Right lobe of liver (tissue), 6 donors: ENCODE data around the gene CD244. TPM values are rescaled to one million over a fixed set of nuclear protein-coding genes. Genes with fewer than 3 reads are reported as not detected.

Source experiments
- ATAC-seq, 4 donors: fragments of 200-7000 bp; cut with Tn5 transposase; one replicate each; pipeline ENCODE4 v1.9.1; 2020; ENCODE audit warnings: mild to moderate bottlenecking in 4 of 4, moderate library complexity in 4 of 4
- DNase-seq, 3 donors: peaks; one replicate each; pipeline ENCODE4 v3.0.0-alpha.2; 2020
- H3K27ac ChIP-seq, 3 donors: fragments of 200-600 bp; one replicate each; pipeline ENCODE4 v1.8.0; 2022
- H3K27me3 ChIP-seq, 2 donors: fragments of 200-600 bp; one replicate each; pipeline ENCODE4 v1.8.0; 2022
- H3K36me3 ChIP-seq, 4 donors: fragments of 200-600 bp; sonication (generic) in 1 of 4; one replicate each; pipeline versions ENCODE4 v1.5.1 to v1.8.0; 2017 to 2022; ENCODE audit warnings: control low read depth in 1 of 4
- H3K4me1 ChIP-seq, 4 donors: fragments of 200-600 bp; sonication (generic) in 1 of 4; one replicate each; pipeline versions ENCODE4 v1.5.1 to v1.8.0; 2017 to 2022; ENCODE audit warnings: control low read depth in 1 of 4
- H3K4me3 ChIP-seq, 3 donors: fragments of 200-600 bp; one replicate each; pipeline ENCODE4 v1.8.0; 2022
- H3K9me3 ChIP-seq, 4 donors: fragments of 200-600 bp; sonication (generic) in 1 of 4; one replicate each; pipeline versions ENCODE4 v1.5.1 to v1.8.0; 2017 to 2022; ENCODE audit warnings: control low read depth in 1 of 4
- CTCF ChIP-seq, 4 donors: fragments of 200-600 bp in 3 of 4; fragments of 450-650 bp in 1 of 4; IDR thresholded peaks; one replicate each; pipeline versions ENCODE4 v1.5.1 to v1.8.0; 2016 to 2022; ENCODE audit warnings: antibody characterized with exemption in 4 of 4, mild to moderate bottlenecking in 2 of 4
- POLR2A ChIP-seq: fragments of 450-650 bp; IDR thresholded peaks from one replicate; pipeline ENCODE4 v1.6.1; 2017; ENCODE audit warnings: antibody characterized with exemption, mild to moderate bottlenecking
- WGBS: methylation state at CpG from one replicate; pipeline ENCODE4 v1.1.6; 2018; ENCODE audit warnings: low coverage, low lambda C conversion rate; ENCODE audit not compliant: insufficient coverage; ENCODE audit errors: missing lambda C conversion rate; 5-methylcytosine and 5-hydroxymethylcytosine counted together
- intact Hi-C, 2 donors: fragments of 100-400 bp; cut with DNase I; formaldehyde crosslinking; loops; one replicate each; pipeline versions ENCODE4 v1.11.2 to v1.14.1; 2022
- total RNA-seq, 6 experiments: library from RNA; depleted of rRNA in 2 of 6; stranded (reverse); fragments of >200 nt in 2 of 6; fragmentation: NEBNext Ultra II Directional in 3 of 6; extraction: Animal tissue kit (Norgen Biotek cat#: 25700) in 3 of 6; gene quantifications; one replicate each; pipeline versions ENCODE4 v1.1.0 to v1.2.4, GENCODE V29; 2016 to 2023
- donor health status: DM: no; HTN: yes; CAD: no.
- donor health status: DM: no; HTN: no; CAD: no.
- donor health status: DM: no; HTN: no; CAD: no.
- donor health status: DM: no; HTN: yes; CAD: no.
- donor health status: DM: no; HTN: yes; CAD: no.

Gene CD244
- total RNA-seq, 6 experiments from 2014 or later, result 0.88 to 2.0 (median 1.2) TPM

DNA sequence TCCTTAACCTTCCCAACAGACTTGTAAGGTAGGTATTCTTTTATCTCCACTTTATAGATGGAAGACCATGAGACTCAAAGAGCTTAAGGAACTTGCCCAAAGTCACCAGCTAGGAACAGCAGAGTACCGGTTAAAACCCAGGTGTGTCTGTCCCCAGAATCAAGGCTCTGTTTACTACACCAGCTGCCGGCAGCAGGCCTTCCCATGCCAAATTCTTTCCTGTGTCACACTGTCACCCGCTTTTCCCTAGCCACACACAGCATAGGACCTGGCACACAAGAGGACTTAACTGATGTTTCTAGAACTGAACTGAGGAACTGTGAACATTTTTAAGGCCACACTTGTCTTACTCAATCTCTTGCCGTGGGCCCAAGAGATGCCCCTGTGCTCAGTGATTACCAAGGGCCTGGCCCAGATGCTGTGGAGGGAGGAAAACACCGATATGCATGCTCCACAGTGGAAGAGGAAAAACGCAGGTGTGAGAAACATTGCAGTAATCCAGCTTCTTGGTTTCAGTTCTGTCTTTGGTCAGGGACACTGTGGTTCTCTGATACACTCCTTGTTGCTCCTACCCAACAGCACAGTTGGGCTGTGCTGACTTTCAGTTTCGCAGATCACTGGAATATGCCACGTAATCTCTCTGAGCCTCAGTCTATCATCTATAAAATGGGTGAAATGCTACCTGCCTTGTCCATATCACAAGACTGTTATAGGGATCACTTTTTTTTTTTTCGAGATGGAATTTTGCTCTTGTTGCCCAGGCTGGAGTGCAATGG, 80.6 kb downstream of the CD244 start:
- peak; percentile 28 to 72 (median 47) for ATAC-seq
- H3K9me3 ChIP-seq, result no peaks in the 10 kb centered on the region
- WGBS, result 64% methylated on average over 8 of the region's 9 CpGs
- no peak for TF ChIP-seq POLR2A
- TF ChIP-seq CTCF (IDR thresholded peaks at IDR 0.05), result no peak
- H3K4me3 ChIP-seq, result no peak overlapping the region
- no peaks in the 10 kb centered on the region for H3K36me3 ChIP-seq
- intact Hi-C loops, result no loop called here
- H3K27ac ChIP-seq, result no peak overlapping the region
- no peaks in the 10 kb centered on the region for H3K4me1 ChIP-seq
- H3K27me3 ChIP-seq, result no peaks in the 10 kb centered on the region
- no peak for DNase-seq

DNA sequence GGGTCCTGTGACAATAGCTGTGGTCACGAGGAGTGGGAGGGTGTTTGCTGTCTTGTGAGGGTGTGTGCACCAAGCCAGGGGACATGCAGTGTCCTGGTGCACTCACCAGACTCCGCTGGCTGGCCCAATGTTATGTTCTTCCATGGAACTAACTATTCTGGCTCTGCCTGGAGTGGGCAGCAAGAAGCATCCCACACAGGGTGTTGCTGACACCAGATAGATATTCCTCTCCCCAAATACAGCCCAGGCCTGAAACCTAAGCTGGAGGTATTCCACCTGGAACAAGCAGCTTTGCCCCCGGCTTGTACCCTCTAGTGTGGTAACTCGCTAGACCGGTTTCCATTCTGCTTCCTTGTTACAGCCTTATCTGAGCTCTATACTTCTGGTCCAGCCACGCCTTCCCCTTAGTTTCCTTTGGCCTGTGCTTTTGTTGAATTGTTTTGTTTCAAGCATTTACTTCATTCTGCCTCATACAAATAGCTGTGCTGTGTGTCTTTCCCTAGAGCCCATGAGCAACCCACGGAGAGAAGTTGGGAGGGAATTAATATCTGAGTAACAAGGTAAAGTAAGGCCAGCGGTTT, 81.4 kb downstream of the CD244 start:
- WGBS, result 54% methylated on average over 7 of the region's 8 CpGs
- Histone ChIP-seq H3K27ac (no peak overlapping the region), H3K36me3 (no peaks in the 10 kb centered on the region), H3K9me3 (no peaks in the 10 kb centered on the region), H3K4me1 (no peaks in the 10 kb centered on the region), H3K27me3 (no peaks in the 10 kb centered on the region), H3K4me3 (no peak overlapping the region)
- intact Hi-C loops, result no loop called here
- TF ChIP-seq POLR2A (no peak), CTCF (IDR thresholded peaks at IDR 0.05) (no peak)
- ATAC-seq (peak in 1 of 4 donors; percentile 36), DNase-seq (no peak)

DNA sequence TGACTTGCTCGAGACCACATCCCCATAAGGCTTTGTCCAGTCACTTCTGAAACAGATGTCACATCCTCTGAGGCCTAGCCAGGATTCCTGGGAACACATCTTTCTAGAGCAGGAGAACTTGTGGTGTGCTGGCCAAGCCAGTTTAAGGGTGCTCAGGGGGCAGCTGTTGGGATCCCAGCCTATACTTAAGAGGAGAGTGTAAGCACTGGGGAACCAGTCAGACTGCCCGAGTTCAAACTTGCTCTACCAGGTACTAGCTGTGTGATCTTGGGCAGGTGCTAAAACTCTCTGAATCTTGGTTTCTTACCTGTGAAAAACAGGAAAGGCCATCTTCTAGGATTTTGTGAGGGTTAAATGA, 82.3 kb downstream of the CD244 start:
- Histone ChIP-seq H3K36me3 (no peaks in the 10 kb centered on the region), H3K27me3 (no peaks in the 10 kb centered on the region), H3K4me3 (no peak overlapping the region), H3K9me3 (no peaks in the 10 kb centered on the region), H3K4me1 (no peaks in the 10 kb centered on the region), H3K27ac (no peak overlapping the region)
- TF ChIP-seq CTCF (IDR thresholded peaks at IDR 0.05) (no peak), POLR2A (no peak)
- 40% methylated on average over 1 of the region's 2 CpGs for WGBS
- intact Hi-C loops, result no loop called here
- ATAC-seq (no peak), DNase-seq (no peak)

Other genes starting within 250 kb of the CD244 start
- gene SLAMF1, start 215.8 kb downstream of the CD244 start, total RNA-seq, result under 1 TPM; 0.20 to 0.42 (median 0.28) TPM
- 1 to 10 TPM in 5 of 6 experiments, under 1 TPM in 1; 0.68 to 5.0 (median 3.4) TPM for gene CD48, start 151.1 kb downstream of the CD244 start, total RNA-seq
- 1 to 10 TPM in 3 of 6 experiments, under 1 TPM in 3; 0.74 to 5.2 (median 0.99) TPM for gene SLAMF7, start 123.6 kb downstream of the CD244 start, total RNA-seq
- 1 to 10 TPM in 1 of 6 experiments, under 1 TPM in 4, not detected in 1; 0.11 to 1.3 (median 0.37) TPM for gene LY9, start 66.7 kb downstream of the CD244 start, total RNA-seq
- gene ITLN1, start 22.3 kb upstream of the CD244 start, total RNA-seq, result 1 to 10 TPM in 4 of 6 experiments, under 1 TPM in 1, not detected in 1; 0.90 to 5.1 (median 2.4) TPM
- gene ITLN2, start 91.9 kb upstream of the CD244 start, total RNA-seq, result under 1 TPM in 3 of 6 experiments, not detected in 3; 0.29 to 0.33 (median 0.32) TPM
- gene F11R, start 158.3 kb upstream of the CD244 start, total RNA-seq, result 100 to 1,000 TPM in 1 of 6 experiments, 10 to 100 TPM in 5; 48.3 to 119 (median 65.3) TPM
- 10 to 100 TPM; 16.3 to 60.8 (median 28.3) TPM for gene TSTD1, start 176.1 kb upstream of the CD244 start, total RNA-seq
- 10 to 100 TPM; 25.5 to 34.3 (median 28.1) TPM for gene USF1, start 183.1 kb upstream of the CD244 start, total RNA-seq
- 1 to 10 TPM; 2.8 to 7.4 (median 3.6) TPM for gene ARHGAP30, start 207.0 kb upstream of the CD244 start, total RNA-seq
- not detected for gene NECTIN4, start 226.7 kb upstream of the CD244 start, total RNA-seq
- 1 to 10 TPM; 1.4 to 6.8 (median 2.9) TPM for gene KLHDC9, start 235.5 kb upstream of the CD244 start, total RNA-seq